ENCODE measurements around the gene XXYLT1. TPM values are rescaled to one million over a fixed set of nuclear protein-coding genes. Genes with fewer than 3 reads are reported as not detected.
A peak's percentile ranks its signal among the peaks of the same experiment; 100 is the strongest.
"Not testable (repeated sequence)": the region's sequence is repeated elsewhere in the genome, so short reads cannot be mapped to it uniquely, and the experiment has no call there.

The XXYLT1 gene
- total RNA-seq, 1 donor from 2014 or later = 2.8 TPM

DNA sequence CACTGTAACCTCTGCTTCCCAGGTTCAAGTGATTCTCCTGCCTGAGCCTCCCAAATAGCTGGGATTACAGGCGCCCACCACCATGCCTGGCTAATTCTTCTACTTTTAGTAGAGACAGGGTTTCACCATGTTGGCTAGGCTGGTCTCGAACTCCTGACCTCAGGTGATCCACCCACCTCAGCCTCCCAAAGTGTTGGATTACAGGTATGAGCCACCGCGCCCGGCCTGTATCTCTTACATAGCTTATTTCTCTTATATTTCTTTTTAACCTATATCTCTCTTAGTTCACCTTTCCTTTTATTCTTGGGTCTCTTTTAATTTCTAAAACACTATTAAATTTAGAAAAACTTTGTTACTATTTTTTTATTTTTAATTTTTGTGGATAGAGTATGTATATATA lies 42.1 kb downstream of the XXYLT1 start:
- not testable (repeated sequence) for ATAC-seq; DNase-seq (ENCODE audit: low spot score)

- no peak for ATAC-seq
- DNase-seq (ENCODE audit: low spot score) = peak; percentile 39
Measured at GRCh38 chr3:195227871-195228270, 43.1 kb downstream of the XXYLT1 start.

GRCh38 chr3:195226900-195227447 lies 44.0 kb downstream of the XXYLT1 start:
- ATAC-seq (peak; percentile 31), DNase-seq (ENCODE audit: low spot score) (peak; percentile 26)

DNA sequence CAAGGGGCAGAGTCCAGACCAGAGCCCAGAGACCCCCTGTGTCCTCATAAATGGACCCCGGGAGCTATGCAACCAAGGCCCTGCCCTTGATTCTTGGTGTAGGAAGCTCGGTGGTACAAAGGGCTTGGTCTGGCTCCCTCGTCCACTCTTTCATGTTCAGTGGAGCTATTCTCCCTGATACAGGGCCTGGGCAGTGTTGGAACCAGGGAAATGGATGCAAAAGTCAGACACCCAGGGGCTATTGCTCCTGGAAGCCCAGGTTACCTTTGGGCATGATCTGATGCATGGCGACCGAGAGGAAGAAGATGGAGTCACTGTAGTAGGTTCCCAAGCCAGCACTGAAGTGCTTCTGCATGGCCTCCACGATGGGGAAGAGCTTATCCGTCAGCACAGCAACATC lies 44.5 kb downstream of the XXYLT1 start:
- DNase-seq (ENCODE audit: low spot score) = peak; percentile 31

DNA sequence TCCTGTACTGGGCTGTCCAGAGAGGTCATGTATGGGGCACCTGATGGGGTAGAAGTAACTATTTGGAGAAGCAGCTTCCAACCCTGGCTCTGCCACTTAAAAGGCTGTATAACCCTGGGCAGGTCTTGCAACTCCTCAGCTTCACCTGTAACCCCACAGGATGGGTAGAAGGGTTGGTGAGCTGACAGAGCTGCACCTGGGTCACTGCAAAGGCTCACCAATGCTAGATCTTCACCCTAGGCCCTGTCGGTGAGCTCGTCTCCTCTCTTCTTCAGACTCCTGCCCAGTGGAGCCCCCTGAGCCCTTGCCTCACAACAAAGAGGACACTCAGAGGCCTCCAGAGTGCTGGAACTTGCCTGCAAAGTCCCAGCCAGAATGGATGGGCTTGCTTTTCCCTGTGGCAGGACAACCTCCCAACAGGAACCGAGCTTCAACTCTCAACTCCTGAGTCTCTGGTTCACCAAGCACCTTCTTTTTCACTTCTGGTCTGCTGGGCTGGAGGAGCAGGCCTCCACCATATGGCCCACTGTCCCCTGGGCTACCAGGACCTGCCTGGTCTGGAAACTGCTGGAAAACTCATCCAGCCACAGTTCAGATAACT lies 45.9 kb downstream of the XXYLT1 start:
- DNase-seq (ENCODE audit: low spot score) (peak; percentile 32), ATAC-seq (no peak)

More for the DNA sequence above, 44.5 kb downstream of the XXYLT1 start:
- no peak for ATAC-seq

DNA sequence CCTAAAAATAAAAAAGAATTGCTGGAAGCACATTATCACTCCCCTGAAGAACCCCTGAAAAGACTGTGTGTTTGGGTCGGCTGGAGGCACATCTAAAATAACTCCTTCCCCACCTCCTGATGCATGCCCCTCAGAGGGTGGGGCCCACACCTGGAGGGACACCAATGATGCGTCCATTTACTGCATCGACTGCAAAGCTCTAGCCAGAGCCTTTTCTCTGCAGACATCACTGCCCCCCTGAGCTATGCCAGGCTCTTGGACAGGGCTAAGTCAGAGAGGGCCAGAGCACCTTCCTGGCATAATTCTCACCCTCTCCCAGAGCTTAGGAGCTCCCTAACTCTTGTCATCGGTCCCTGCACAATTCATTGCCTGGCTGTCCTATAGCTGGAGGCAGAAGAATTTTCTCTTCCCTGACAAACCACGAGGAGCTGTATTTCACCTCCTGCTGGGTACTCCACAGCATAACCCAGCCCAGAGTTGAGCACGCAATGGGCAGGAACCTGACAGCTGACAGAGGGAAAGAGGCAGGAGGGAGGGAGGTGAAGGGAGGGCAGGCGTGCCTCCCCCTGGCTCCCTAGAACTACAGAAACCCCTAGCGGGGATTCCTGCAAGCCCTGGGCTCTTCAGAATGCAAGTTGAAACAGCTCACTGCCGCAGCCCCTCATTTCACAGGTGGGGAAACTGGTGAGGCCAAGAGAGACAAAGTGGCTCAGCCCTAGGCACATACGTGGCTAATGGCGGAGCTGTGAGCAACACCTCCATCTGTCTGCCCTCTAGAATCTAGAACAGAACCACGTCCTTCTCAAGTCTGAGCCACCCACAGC lies 46.6 kb downstream of the XXYLT1 start:
- DNase-seq (ENCODE audit: low spot score) (peak; percentile 34), ATAC-seq (no peak)

DNA sequence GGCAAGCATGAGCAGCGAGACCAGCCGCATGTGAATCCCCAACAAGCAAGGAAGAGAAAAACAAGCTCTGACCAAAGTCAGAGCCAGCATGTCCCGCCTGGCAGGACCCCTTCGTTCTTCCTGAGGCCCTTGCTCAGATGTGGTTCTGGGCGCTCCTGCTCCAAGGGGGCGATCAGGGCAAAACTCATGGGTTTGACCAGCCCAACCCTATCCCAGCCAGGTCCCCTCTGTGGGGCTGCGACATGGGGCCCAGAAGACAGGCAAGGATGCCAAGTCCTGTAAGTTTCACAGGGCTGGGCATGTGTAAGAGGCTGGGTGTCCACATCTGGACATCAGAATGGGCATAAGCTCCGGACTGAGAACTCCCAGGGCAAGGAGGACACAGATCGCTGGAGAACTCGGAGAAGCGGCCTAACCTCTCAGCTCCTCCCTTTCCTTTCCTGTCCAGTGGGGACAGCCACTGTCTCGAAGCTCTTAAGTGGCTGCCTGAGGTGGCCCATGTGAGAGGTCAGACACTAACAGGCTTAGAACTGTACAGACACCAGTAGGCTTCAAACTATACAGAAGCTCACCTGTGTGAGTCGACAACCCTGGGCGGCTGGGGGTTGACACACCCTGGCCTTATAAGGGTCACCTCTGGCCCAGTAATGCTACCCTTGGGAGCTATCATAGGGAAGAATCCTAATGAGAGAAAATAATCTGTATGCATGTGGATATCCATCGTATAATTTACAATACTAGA lies 48.9 kb downstream of the XXYLT1 start:
- ATAC-seq (no peak), DNase-seq (ENCODE audit: low spot score) (peak; percentile 36)

GRCh38 chr3:195221015-195221853 lies 49.7 kb downstream of the XXYLT1 start:
- ATAC-seq (peak; percentile 35), DNase-seq (ENCODE audit: low spot score) (peak; percentile 33)

DNA sequence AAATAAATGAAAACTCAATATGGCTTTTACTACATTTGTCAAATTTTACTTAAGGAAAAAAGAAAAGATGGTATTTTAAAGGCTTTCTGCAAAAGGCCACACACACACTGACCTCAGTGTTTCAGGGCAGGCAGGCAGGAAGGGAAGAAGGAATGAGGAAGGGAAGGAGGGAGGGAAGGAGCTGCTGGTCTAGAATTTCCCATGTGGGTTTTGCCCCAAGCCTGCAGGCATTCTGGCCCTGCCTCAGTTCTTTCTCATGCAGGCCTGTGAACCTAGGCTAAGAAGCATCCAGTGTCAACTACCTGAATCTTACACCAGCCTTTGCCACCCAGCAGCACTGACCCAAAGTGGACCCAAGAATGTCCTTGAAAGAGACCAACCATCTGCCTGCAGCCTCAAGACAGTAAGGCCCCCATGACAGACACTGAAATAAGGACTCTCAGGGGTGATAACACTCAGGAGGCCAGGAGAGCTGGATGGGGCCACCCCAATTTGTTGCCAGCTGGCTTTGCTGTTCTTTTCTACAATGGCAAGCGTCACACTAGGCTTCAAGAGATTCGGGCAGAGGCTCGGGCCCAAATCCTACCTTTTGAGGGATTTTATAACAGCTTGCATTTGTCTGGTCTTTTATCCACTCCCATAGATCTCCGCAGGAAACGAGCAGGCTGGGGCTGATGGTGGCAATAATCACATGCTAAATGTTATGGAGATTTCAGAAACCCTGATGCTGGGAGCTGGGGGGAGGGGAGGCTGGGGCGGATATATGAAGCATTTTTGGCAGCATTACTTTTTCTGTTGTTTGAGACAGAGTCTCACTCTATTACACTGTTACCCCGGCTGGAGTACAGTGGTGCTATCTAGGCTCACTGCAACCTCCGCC lies 51.4 kb downstream of the XXYLT1 start:
- DNase-seq (ENCODE audit: low spot score) (peak; percentile 19), ATAC-seq (no peak)

DNA sequence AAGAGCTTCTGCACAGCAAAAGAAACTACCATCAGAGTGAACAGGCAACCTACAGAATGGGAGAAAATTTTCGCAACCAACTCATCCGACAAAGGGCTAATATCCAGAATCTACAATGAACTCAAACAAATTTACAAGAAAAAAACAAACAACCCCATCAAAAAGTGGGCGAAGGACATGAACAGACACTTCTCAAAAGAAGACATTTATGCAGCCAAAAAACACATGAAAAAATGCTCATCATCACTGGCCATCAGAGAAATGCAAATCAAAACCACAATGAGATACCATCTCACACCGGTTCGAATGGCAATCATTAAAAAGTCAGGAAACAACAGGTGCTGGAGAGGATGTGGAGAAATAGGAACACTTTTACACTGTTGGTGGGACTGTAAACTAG lies 52.6 kb downstream of the XXYLT1 start:
- not testable (repeated sequence) for ATAC-seq; DNase-seq (ENCODE audit: low spot score)

- not testable (repeated sequence) for DNase-seq (ENCODE audit: low spot score); ATAC-seq
Measured at GRCh38 chr3:195215576-195215975, 55.4 kb downstream of the XXYLT1 start.

GRCh38 chr3:195214381-195214780 lies 56.6 kb downstream of the XXYLT1 start:
- DNase-seq (ENCODE audit: low spot score) = no peak
- ATAC-seq = no peak

GRCh38 chr3:195213639-195214315 lies 57.2 kb downstream of the XXYLT1 start:
- ATAC-seq (no peak), DNase-seq (ENCODE audit: low spot score) (no peak)

- no peak for DNase-seq (ENCODE audit: low spot score)
- no peak for ATAC-seq
Measured at GRCh38 chr3:195212749-195213375, 58.1 kb downstream of the XXYLT1 start.

DNA sequence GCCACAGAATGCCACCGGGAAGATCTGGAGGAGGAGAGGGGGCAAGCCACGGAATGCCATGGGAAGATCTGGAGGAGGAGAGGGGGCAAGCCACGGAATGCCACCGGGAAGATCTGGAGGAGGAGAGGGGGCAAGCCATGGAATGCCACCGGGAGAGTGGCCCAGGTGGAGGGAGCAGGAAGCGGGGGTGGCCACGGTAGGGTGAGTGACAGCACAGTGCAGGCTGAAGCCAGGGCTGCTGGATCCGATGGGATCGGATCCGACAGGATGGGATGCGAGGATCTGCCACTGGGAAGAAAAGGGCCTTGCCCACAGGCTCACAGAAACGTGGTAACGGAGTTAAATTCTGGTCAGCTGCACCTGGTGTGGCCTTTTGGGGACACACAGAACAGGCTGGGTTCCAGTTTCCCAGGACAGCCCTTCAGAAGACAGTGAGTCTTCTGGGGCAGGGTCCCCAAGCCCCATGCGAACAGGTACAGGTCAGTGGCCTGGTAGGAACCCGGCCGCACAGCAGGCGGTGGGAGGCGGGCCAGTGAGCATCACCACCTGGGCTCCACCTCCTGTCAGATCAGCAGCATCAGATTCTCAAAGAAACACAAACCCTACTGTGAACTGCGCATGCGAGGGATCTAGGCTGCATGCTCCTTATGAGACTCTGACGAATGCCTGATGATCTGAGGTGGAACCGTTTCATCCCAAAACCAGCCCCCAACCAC lies 58.8 kb downstream of the XXYLT1 start:
- no peak for DNase-seq (ENCODE audit: low spot score)
- ATAC-seq = no peak

GRCh38 chr3:195210266-195210973 lies 60.5 kb downstream of the XXYLT1 start:
- ATAC-seq (no peak), DNase-seq (ENCODE audit: low spot score) (no peak)

DNA sequence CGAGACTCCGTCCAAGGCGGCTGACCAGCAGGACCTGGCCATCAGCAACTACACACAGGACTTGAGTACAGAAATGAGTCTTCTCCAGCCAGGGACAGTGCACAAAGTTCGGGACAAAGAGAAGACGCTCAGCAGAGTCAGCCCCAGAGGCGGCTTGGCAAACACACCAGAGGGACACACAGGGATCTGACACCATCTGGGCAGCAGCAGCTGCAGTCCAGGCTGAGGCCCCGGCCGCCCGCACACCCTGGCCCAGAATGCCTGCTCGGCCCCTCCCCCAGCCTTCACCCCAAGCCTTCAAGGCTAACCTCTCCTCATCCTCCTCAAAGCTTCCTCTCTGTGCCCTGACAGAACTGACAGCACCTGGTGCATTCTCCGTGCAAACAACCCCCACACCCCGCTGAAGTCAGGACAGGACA lies 61.1 kb downstream of the XXYLT1 start:
- DNase-seq (ENCODE audit: low spot score) (no peak), ATAC-seq (peak; percentile 42)

All from left lobe of liver (tissue), 2 donors.